22Rv1 (cell line): Measurements from ENCODE around the gene GLUD1.
"Not testable (repeated sequence)": the region's sequence is repeated elsewhere in the genome, so short reads cannot be mapped to it uniquely, and the experiment has no call there.

ENCODE experiments used
- H3K27ac ChIP-seq: fragments of 450-650 bp; 2 replicates; pipeline ENCODE4 v1.5.1; 2017
- CTCF ChIP-seq: fragments of 450-650 bp; IDR thresholded peaks from 2 replicates; pipeline ENCODE4 v1.5.1; 2017; ENCODE audit warnings: mild to moderate bottlenecking
- ZFX ChIP-seq: fragments of 450-650 bp; IDR thresholded peaks from 2 replicates; pipeline ENCODE4 v1.6.1; 2017; ENCODE audit warnings: antibody characterized with exemption, borderline replicate concordance

The GLUD1 gene

GRCh38 chr10:87053577-87054181 lies 41.0 kb downstream of the GLUD1 start:
- TF ChIP-seq CTCF = no peak
- no peak for TF ChIP-seq ZFX
- peak overlapping the region; percentile 28; the same call in 1 of the 2 replicates for H3K27ac ChIP-seq

- TF ChIP-seq CTCF (no peak), ZFX (no peak)
- H3K27ac ChIP-seq = peak overlapping the region; percentile 28; the same call in 1 of the 2 replicates
Measured at GRCh38 chr10:87053111-87053510, 41.5 kb downstream of the GLUD1 start.

GRCh38 chr10:87045434-87045938 lies 49.2 kb downstream of the GLUD1 start:
- no peak overlapping the region for H3K27ac ChIP-seq
- TF ChIP-seq ZFX (no peak), CTCF (no peak)

- H3K27ac ChIP-seq = not testable (repeated sequence)
Measured at GRCh38 chr10:87043579-87043978, 51.1 kb downstream of the GLUD1 start.

GRCh38 chr10:87038786-87039185 lies 55.9 kb downstream of the GLUD1 start:
- TF ChIP-seq ZFX (no peak), CTCF (no peak)
- no peak overlapping the region for H3K27ac ChIP-seq

- TF ChIP-seq ZFX (no peak), CTCF (no peak)
- H3K27ac ChIP-seq = no peak overlapping the region
Measured at GRCh38 chr10:87038286-87038717, 56.3 kb downstream of the GLUD1 start.

- TF ChIP-seq CTCF (no peak), ZFX (no peak)
- H3K27ac ChIP-seq = no peak overlapping the region
Measured at GRCh38 chr10:87036623-87037022, 58.0 kb downstream of the GLUD1 start.
